ENCODE results near the gene FOXP1. TPM values are rescaled to one million over a fixed set of nuclear protein-coding genes. Genes with fewer than 3 reads are reported as not detected.
A peak's percentile ranks its signal among the peaks of the same experiment; 100 is the strongest.

Gene FOXP1
- total and polyA plus RNA-seq, 2 of the 8 experiments (the other 6 are each of a cell fraction or from before 2014, with no cell fraction given) = 13.9 to 25.4 TPM

GRCh38 chr3:71305231-71306206 is 278.0 kb downstream of the FOXP1 start:
- Histone ChIP-seq H2BK120ac (replicated peaks; ENCODE audit: low read depth, low read length) (peak overlapping the region; percentile 80), H4K5ac (ENCODE audit: insufficient read length, low read depth, low read length) (peak overlapping the region; percentile 76), H2BK20ac (ENCODE audit: low read length) (no peak overlapping the region; the same call in 1 of the 2 replicates), H3K79me1 (ENCODE audit: low read depth, low read length) (no peaks in the 10 kb centered on the region; the same call in 1 of the 2 replicates), H2BK15ac (ENCODE audit: low read length) (no peak overlapping the region), H3K9me3 (ENCODE audit: insufficient read depth in 2 of 2, low read depth in 1 of 2, low read length in 1 of 2) (no peaks in the 10 kb centered on the region), H3K4me2 (ENCODE audit: insufficient read depth in 1 of 2, low read depth in 2 of 2, low read length in 2 of 2) (peak overlapping the region; percentile 73 to 87), H2AFZ (ENCODE audit: low read length) (no peak overlapping the region), H2BK5ac (ENCODE audit: low read depth, low read length) (peak overlapping the region; percentile 92), H3K14ac (ENCODE audit: insufficient read length) (no peak overlapping the region), H3K27ac (ENCODE audit: low read depth, low read length) (peak overlapping the region; percentile 50; the same call in 1 of the 2 replicates), H3K79me2 (ENCODE audit: control insufficient read depth in 1 of 2, insufficient read depth in 2 of 2, low read length in 2 of 2) (peaks cover 8 to 46% of the 10 kb centered on the region in 2 experiments; a peak in 3 of 4 replicates), H3K18ac (ENCODE audit: extremely low read depth, low read length) (peak overlapping the region; percentile 86), H2BK12ac (ENCODE audit: low read depth, low read length) (0 out of 2 replicates have a peak overlapping the region, but pooled peaks have one; percentile 20), H3K4me3 (ENCODE audit: extremely low read depth in 1 of 4, insufficient read depth in 2 of 4, low read depth in 3 of 4, low read length in 4 of 4) (peak overlapping the region; percentile 75 to 98 (median 80)), H3K27me3 (replicated peaks in 1 of 4; ENCODE audit: control insufficient read depth in 3 of 4, extremely low read depth in 1 of 4, insufficient read depth in 3 of 4, low read length in 3 of 4) (no peaks in the 10 kb centered on the region), H4K20me1 (replicated peaks in 1 of 2; ENCODE audit: control insufficient read depth in 1 of 2, insufficient read depth in 2 of 2, low read length in 2 of 2) (no peaks in the 10 kb centered on the region), H3K23me2 (ENCODE audit: low read depth, low read length) (peaks cover 4% of the 10 kb centered on the region; the same call in 1 of the 2 replicates), H3K36me3 (ENCODE audit: control insufficient read depth in 2 of 4, insufficient read depth in 4 of 4, low read length in 3 of 4) (no peaks in the 10 kb centered on the region), H3K56ac (replicated peaks; ENCODE audit: insufficient read length, low read depth, low read length) (peak overlapping the region; percentile 27), H4K91ac (replicated peaks; ENCODE audit: insufficient read length, low read length) (peak overlapping the region; percentile 60), H2AK5ac (ENCODE audit: low read depth, low read length) (no peak overlapping the region), H3K23ac (ENCODE audit: insufficient read length) (no peak overlapping the region), H3K9ac (replicated peaks in 1 of 4; ENCODE audit: extremely low read depth in 1 of 4, low read depth in 3 of 4, low read length in 3 of 4) (peak overlapping the region; percentile 53 to 72 (median 68)), H3K4ac (replicated peaks; ENCODE audit: insufficient read length, low read depth, low read length) (peak overlapping the region; percentile 41), H4K8ac (ENCODE audit: extremely low read depth, insufficient read depth, low read length) (no peak overlapping the region), H3K4me1 (replicated peaks in 1 of 4; ENCODE audit: control insufficient read depth in 3 of 4, insufficient read depth in 4 of 4, low read length in 3 of 4) (peaks cover 2 to 36% (median 14%) of the 10 kb centered on the region in 4 experiments; a peak in 5 of 7 replicates)
- ChIA-PET CTCF (ENCODE audit: partially characterized antibody) (interaction anchor here (0.5 to 0.8 kb wide), 3 partner anchors 111 to 190 kb away, joined by 3 to 4 read pairs (median 3); no protein-coding TSS in a partner anchor), POLR2A (ENCODE audit: partially characterized antibody) (no interaction called here)
- DNase-seq (ENCODE audit: low read depth in 1 of 2, low spot score in 2 of 2) (peak; percentile 62 to 73), FAIRE-seq (peak; percentile 97)
- whole genome bisulfite sequencing, 2 experiments (ENCODE audit: extremely low coverage in 1 of 2, insufficient coverage in 1 of 2, insufficient read length in 1 of 2, insufficient replicate concordance in 2 of 2, low coverage in 1 of 2, low lambda C conversion rate in 2 of 2, missing lambda C conversion rate in 1 of 2) = 1% methylated on average over 21 of the region's 21 CpGs; no CpG with 5 or more reads in 1 of the 2 experiments
- TF ChIP-seq POU5F1 (IDR thresholded peaks at IDR 0.05; ENCODE audit: low read depth, low read length) (peak; percentile 85), JUN (IDR thresholded peaks at IDR 0.05; ENCODE audit: low read depth, low read length) (no peak), RAD21 (IDR thresholded peaks at IDR 0.05 in 1 of 2, conservative IDR thresholded peaks at IDR 0.05 in 1 of 2; ENCODE audit: low read depth in 2 of 2, low read length in 2 of 2) (peak in 1 of 2 experiments; percentile 14; a peak in 1 of 4 replicates), CTCF (IDR thresholded peaks at IDR 0.05; ENCODE audit: control extremely low read depth in 1 of 3, insufficient read depth in 1 of 3, low read depth in 1 of 3, low read length in 3 of 3) (no peak), SUZ12 (IDR thresholded peaks at IDR 0.05; ENCODE audit: low read length) (no peak), POLR2AphosphoS5 (IDR thresholded peaks at IDR 0.05; ENCODE audit: low read depth, low read length) (peak; percentile 40), GABPA (IDR thresholded peaks at IDR 0.05; ENCODE audit: borderline replicate concordance, insufficient read depth, low read length) (0 out of 2 replicates have a peak, but pooled peaks have one; percentile 37)

All from H1 (cell line).